SK-N-SH treated with all-trans-retinoic acid at 6 μM for 48 hours (cell line): ENCODE measurements around the gene MTPN.

ENCODE experiments used
- ATAC-seq: fragments of 200-7000 bp; cut with Tn5 transposase; 3 replicates; pipeline ENCODE4 v1.9.1; 2020; ENCODE audit warnings: mild to moderate bottlenecking, moderate library complexity
- CSDC2 ChIP-seq: fragments of 250-450 bp; sonication (Bioruptor Pico); IDR thresholded peaks from 2 replicates; pipeline ENCODE4 v1.5.0; 2020; ENCODE audit warnings: mild to moderate bottlenecking, moderate library complexity
- ESRRG ChIP-seq: fragments of 250-450 bp; sonication (Bioruptor Pico); IDR thresholded peaks from 2 replicates; pipeline ENCODE4 v1.6.1; 2021; ENCODE audit warnings: mild to moderate bottlenecking
- GLIS3 ChIP-seq: fragments of 250-450 bp; sonication (Bioruptor Pico); IDR thresholded peaks from 2 replicates; pipeline ENCODE4 v1.5.0; 2020; ENCODE audit warnings: mild to moderate bottlenecking, moderate library complexity
- ISL1 ChIP-seq: fragments of 250-450 bp; sonication (Bioruptor Pico); IDR thresholded peaks from 2 replicates; pipeline ENCODE4 v2.1.2; 2022; ENCODE audit warnings: mild to moderate bottlenecking, moderate library complexity
- OSR1 ChIP-seq: fragments of 250-450 bp; sonication (Bioruptor Pico); IDR thresholded peaks from 2 replicates; pipeline ENCODE4 v1.8.0; 2022; ENCODE audit warnings: moderate library complexity, mild to moderate bottlenecking, inconsistent platforms
- PATZ1 ChIP-seq: fragments of 250-450 bp; sonication (Bioruptor Pico); IDR thresholded peaks from 2 replicates; pipeline ENCODE4 v1.8.0; 2020; ENCODE audit warnings: mild to moderate bottlenecking, moderate library complexity, borderline replicate concordance
- POU6F1 ChIP-seq: fragments of 250-450 bp; sonication (Bioruptor Pico); IDR thresholded peaks from 2 replicates; pipeline ENCODE4 v1.8.0; 2021; ENCODE audit warnings: low read depth, mild to moderate bottlenecking, moderate library complexity, borderline replicate concordance
- PPARA ChIP-seq: fragments of 250-450 bp; sonication (Bioruptor Pico); IDR thresholded peaks from 2 replicates; pipeline ENCODE4 v1.5.0; 2020; ENCODE audit warnings: mild to moderate bottlenecking, borderline replicate concordance
- RARB ChIP-seq: fragments of 250-450 bp; sonication (Bioruptor Pico); IDR thresholded peaks from 2 replicates; pipeline ENCODE4 v1.8.0; 2021; ENCODE audit warnings: mild to moderate bottlenecking, moderate library complexity
- SNAI2 ChIP-seq: fragments of 250-450 bp; sonication (Bioruptor Pico); IDR thresholded peaks from 2 replicates; pipeline ENCODE4 v1.5.0; 2020; ENCODE audit warnings: mild to moderate bottlenecking, moderate library complexity
- TCF4 ChIP-seq: fragments of 250-450 bp; sonication (Bioruptor Pico); IDR thresholded peaks from 2 replicates; pipeline ENCODE4 v1.8.0; 2021; ENCODE audit warnings: mild to moderate bottlenecking, moderate library complexity, borderline replicate concordance
- TOX ChIP-seq: fragments of 250-450 bp; sonication (Bioruptor Pico); IDR thresholded peaks from 2 replicates; pipeline ENCODE4 v1.8.0; 2021; ENCODE audit warnings: mild to moderate bottlenecking, moderate library complexity, borderline replicate concordance
- ZC3H10 ChIP-seq: fragments of 250-450 bp; sonication (Bioruptor Pico); IDR thresholded peaks from 2 replicates; pipeline ENCODE4 v1.5.1; 2021; ENCODE audit warnings: mild to moderate bottlenecking, moderate library complexity
- ZFP3 ChIP-seq: fragments of 250-450 bp; sonication (Bioruptor Pico); IDR thresholded peaks from 2 replicates; pipeline ENCODE4 v1.5.0; 2020; ENCODE audit warnings: mild to moderate bottlenecking, moderate library complexity
- ZFP30 ChIP-seq: fragments of 450-650 bp; formaldehyde crosslinking; IDR thresholded peaks from 2 replicates; pipeline ENCODE4 v1.5.0; 2022; ENCODE audit warnings: mild to moderate bottlenecking, moderate library complexity
- ZNF565 ChIP-seq: fragments of 450-650 bp; formaldehyde crosslinking; conservative IDR thresholded peaks from 2 replicates; pipeline ENCODE4 v1.5.0; 2020; ENCODE audit warnings: low read depth, mild to moderate bottlenecking, moderate library complexity
- ZNF70 ChIP-seq: fragments of 450-650 bp; formaldehyde crosslinking; IDR thresholded peaks from 2 replicates; pipeline ENCODE4 v1.5.0; 2020; ENCODE audit warnings: mild to moderate bottlenecking, moderate library complexity
- ZNF8 ChIP-seq: fragments of 450-650 bp; formaldehyde crosslinking; IDR thresholded peaks from 2 replicates; pipeline ENCODE4 v1.5.0; 2020; ENCODE audit warnings: mild to moderate bottlenecking, moderate library complexity
- TF ChIP-seq, protein P1 (sequence below): fragments of 250-450 bp; sonication (Bioruptor Pico); IDR thresholded peaks from 2 replicates; pipeline ENCODE4 v1.5.1; 2020; ENCODE audit warnings: low read depth, mild to moderate bottlenecking, moderate library complexity
- TF ChIP-seq, protein P2 (sequence below): fragments of 250-450 bp; sonication (Bioruptor Pico); IDR thresholded peaks from 2 replicates; pipeline ENCODE4 v1.5.0; 2020; ENCODE audit warnings: mild to moderate bottlenecking, moderate library complexity

MTPN gene

DNA sequence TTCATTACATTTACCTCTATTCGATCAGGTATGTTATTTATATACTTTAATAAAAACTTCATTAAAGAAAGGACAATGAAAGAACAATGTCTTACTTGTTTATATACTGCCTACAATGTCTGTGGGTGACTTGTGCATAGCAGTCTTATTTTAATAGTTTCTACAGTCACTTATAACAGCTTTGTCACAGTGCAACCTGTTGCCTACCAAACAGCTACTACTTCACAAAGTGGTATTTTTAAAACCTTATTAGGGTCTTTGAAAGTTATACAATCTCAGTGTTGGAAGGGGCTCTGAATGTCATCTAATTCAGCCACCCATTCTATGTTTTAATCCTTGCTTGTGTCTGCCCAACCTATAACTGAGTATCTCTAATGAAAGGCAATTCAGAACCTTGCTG lies 19.0 kb downstream of the MTPN start:
- ATAC-seq: no peak
- no peak for TF ChIP-seq TCF4
- no peak for TF ChIP-seq PPARA
- TF ChIP-seq PATZ1 (CRISPR knock-in tag): no peak
- no peak for TF ChIP-seq ZFP3 (CRISPR knock-in tag)
- TF ChIP-seq, all 23 proteins: peak for 0

DNA sequence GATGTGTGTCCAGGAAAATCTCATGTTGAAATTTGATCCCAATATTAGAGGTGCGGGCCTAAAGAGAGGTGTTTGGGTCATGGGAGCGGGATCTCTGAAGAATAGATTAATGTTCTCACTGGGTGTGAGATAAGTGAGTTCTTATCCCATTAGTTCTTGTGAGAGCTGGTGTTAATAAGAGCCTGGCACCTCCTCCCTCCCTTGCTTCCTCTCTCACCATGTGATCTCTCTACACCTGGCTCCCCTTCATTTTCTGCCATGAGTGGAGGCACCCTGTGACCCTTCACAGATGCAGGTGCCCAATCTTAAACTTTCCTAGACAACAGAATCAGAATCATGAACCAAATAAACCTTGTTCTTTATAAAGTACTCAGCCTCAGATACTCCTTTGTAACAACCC lies 19.5 kb downstream of the MTPN start:
- TF ChIP-seq TOX (CRISPR knock-in tag) (no peak), PATZ1 (CRISPR knock-in tag) (no peak), SNAI2 (CRISPR knock-in tag) (no peak), TCF4 (no peak), RARB (CRISPR knock-in tag) (no peak), POU6F1 (CRISPR knock-in tag) (no peak), CSDC2 (CRISPR knock-in tag) (no peak), ZNF565 (CRISPR knock-in tag) (no peak), PPARA (no peak), ZNF70 (CRISPR knock-in tag) (no peak), OSR1 (CRISPR knock-in tag) (no peak), ZC3H10 (CRISPR knock-in tag) (no peak), ESRRG (CRISPR knock-in tag) (no peak)
- TF ChIP-seq, protein P1, sequence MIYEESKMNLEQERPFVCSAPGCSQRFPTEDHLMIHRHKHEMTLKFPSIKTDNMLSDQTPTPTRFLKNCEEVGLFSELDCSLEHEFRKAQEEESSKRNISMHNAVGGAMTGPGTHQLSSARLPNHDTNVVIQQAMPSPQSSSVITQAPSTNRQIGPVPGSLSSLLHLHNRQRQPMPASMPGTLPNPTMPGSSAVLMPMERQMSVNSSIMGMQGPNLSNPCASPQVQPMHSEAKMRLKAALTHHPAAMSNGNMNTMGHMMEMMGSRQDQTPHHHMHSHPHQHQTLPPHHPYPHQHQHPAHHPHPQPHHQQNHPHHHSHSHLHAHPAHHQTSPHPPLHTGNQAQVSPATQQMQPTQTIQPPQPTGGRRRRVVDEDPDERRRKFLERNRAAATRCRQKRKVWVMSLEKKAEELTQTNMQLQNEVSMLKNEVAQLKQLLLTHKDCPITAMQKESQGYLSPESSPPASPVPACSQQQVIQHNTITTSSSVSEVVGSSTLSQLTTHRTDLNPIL (CRISPR knock-in tag): no peak
- no peak for ATAC-seq

GRCh38 chr7:135956393-135956792 lies 20.8 kb downstream of the MTPN start:
- ATAC-seq: no peak

More at GRCh38 chr7:135956393-135956792, 20.8 kb downstream of the MTPN start:
- TF ChIP-seq ZNF8 (CRISPR knock-in tag) (no peak), POU6F1 (CRISPR knock-in tag) (no peak), ISL1 (no peak), ZFP30 (CRISPR knock-in tag) (no peak), ZC3H10 (CRISPR knock-in tag) (no peak), CSDC2 (CRISPR knock-in tag) (no peak), TCF4 (no peak), GLIS3 (CRISPR knock-in tag) (no peak), SNAI2 (CRISPR knock-in tag) (no peak)
- TF ChIP-seq, protein P2, sequence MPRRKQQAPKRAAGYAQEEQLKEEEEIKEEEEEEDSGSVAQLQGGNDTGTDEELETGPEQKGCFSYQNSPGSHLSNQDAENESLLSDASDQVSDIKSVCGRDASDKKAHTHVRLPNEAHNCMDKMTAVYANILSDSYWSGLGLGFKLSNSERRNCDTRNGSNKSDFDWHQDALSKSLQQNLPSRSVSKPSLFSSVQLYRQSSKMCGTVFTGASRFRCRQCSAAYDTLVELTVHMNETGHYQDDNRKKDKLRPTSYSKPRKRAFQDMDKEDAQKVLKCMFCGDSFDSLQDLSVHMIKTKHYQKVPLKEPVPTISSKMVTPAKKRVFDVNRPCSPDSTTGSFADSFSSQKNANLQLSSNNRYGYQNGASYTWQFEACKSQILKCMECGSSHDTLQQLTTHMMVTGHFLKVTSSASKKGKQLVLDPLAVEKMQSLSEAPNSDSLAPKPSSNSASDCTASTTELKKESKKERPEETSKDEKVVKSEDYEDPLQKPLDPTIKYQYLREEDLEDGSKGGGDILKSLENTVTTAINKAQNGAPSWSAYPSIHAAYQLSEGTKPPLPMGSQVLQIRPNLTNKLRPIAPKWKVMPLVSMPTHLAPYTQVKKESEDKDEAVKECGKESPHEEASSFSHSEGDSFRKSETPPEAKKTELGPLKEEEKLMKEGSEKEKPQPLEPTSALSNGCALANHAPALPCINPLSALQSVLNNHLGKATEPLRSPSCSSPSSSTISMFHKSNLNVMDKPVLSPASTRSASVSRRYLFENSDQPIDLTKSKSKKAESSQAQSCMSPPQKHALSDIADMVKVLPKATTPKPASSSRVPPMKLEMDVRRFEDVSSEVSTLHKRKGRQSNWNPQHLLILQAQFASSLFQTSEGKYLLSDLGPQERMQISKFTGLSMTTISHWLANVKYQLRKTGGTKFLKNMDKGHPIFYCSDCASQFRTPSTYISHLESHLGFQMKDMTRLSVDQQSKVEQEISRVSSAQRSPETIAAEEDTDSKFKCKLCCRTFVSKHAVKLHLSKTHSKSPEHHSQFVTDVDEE (CRISPR knock-in tag): no peak
